Activated naive CD8-positive, alpha-beta T cell (primary cell): Measurements from ENCODE around the gene CD244.
"Not testable (repeated sequence)": the region's sequence is repeated elsewhere in the genome, so short reads cannot be mapped to it uniquely, and the experiment has no call there.

Source experiments
- H3K27ac Mint-ChIP-seq: one replicate; pipeline ENCODE4 v1.8.0; 2021; ENCODE audit warnings: mixed read lengths
- H3K27me3 Mint-ChIP-seq: one replicate; pipeline ENCODE4 v1.8.0; 2021; ENCODE audit warnings: mixed read lengths
- H3K36me3 Mint-ChIP-seq: one replicate; pipeline ENCODE4 v1.8.0; 2021; ENCODE audit warnings: mixed read lengths
- H3K4me1 Mint-ChIP-seq: one replicate; pipeline ENCODE4 v1.8.0; 2021; ENCODE audit warnings: low read depth, mixed read lengths
- H3K4me3 Mint-ChIP-seq: one replicate; pipeline ENCODE4 v1.8.0; 2021; ENCODE audit warnings: mild to moderate bottlenecking, mixed read lengths
- H3K9me3 Mint-ChIP-seq: one replicate; pipeline ENCODE4 v1.8.0; 2021; ENCODE audit warnings: low read depth, mixed read lengths

Gene CD244

GRCh38 chr1:160862203-160863060 is at the start of gene CD244:
Gene CD244, minus strand, starts transcription at chr1:160862887. Its CDS starts 210 bp downstream, at chr1:160862677.
- Mint-ChIP-seq H3K36me3 (peaks cover 3% of the 10 kb centered on the region), H3K27me3 (no peaks in the 10 kb centered on the region), H3K4me3 (no peak within 1 kb of the TSS), H3K9me3 (no peaks in the 10 kb centered on the region), H3K27ac (no peak within 1 kb of the TSS), H3K4me1 (peaks cover 23% of the 10 kb centered on the region)

- H3K36me3 Mint-ChIP-seq = no peaks in the 10 kb centered on the region
- H3K27ac Mint-ChIP-seq = no peak overlapping the region
Measured at GRCh38 chr1:160911925-160912324, 49.2 kb upstream of the CD244 start.

GRCh38 chr1:160911441-160911840 is 48.8 kb upstream of the CD244 start:
- Mint-ChIP-seq H3K36me3 (no peaks in the 10 kb centered on the region), H3K9me3 (no peaks in the 10 kb centered on the region), H3K4me3 (no peak overlapping the region), H3K27me3 (no peaks in the 10 kb centered on the region), H3K4me1 (no peaks in the 10 kb centered on the region), H3K27ac (no peak overlapping the region)

More at GRCh38 chr1:160911925-160912324, 49.2 kb upstream of the CD244 start:
- Mint-ChIP-seq H3K4me3 (no peak overlapping the region), H3K4me1 (no peaks in the 10 kb centered on the region), H3K27me3 (no peaks in the 10 kb centered on the region), H3K9me3 (no peaks in the 10 kb centered on the region)

- H3K27ac Mint-ChIP-seq = no peak overlapping the region
- H3K27me3 Mint-ChIP-seq = no peaks in the 10 kb centered on the region
- H3K36me3 Mint-ChIP-seq = no peaks in the 10 kb centered on the region
- no peaks in the 10 kb centered on the region for H3K9me3 Mint-ChIP-seq
- H3K4me3 Mint-ChIP-seq = no peak overlapping the region
- no peaks in the 10 kb centered on the region for H3K4me1 Mint-ChIP-seq
Measured at GRCh38 chr1:160910170-160910750, 47.6 kb upstream of the CD244 start.

GRCh38 chr1:160907976-160908375 is 45.3 kb upstream of the CD244 start:
- Mint-ChIP-seq H3K27me3 (no peaks in the 10 kb centered on the region), H3K9me3 (no peaks in the 10 kb centered on the region), H3K4me1 (no peaks in the 10 kb centered on the region), H3K27ac (no peak overlapping the region), H3K36me3 (no peaks in the 10 kb centered on the region), H3K4me3 (no peak overlapping the region)

- Mint-ChIP-seq H3K4me1 (no peaks in the 10 kb centered on the region), H3K27ac (no peak overlapping the region), H3K27me3 (no peaks in the 10 kb centered on the region), H3K36me3 (peaks cover 2% of the 10 kb centered on the region), H3K4me3 (no peak overlapping the region), H3K9me3 (no peaks in the 10 kb centered on the region)
Measured at GRCh38 chr1:160905617-160905989, 42.9 kb upstream of the CD244 start.

- Mint-ChIP-seq H3K4me3 (no peak overlapping the region), H3K27me3 (no peaks in the 10 kb centered on the region), H3K36me3 (peaks cover 2% of the 10 kb centered on the region), H3K9me3 (no peaks in the 10 kb centered on the region), H3K27ac (no peak overlapping the region), H3K4me1 (no peaks in the 10 kb centered on the region)
Measured at GRCh38 chr1:160904783-160905616, 42.3 kb upstream of the CD244 start.

- H3K4me1 Mint-ChIP-seq = not testable (repeated sequence)
Measured at GRCh38 chr1:160902251-160902650, 39.6 kb upstream of the CD244 start.

GRCh38 chr1:160901768-160902167 is 39.1 kb upstream of the CD244 start:
- Mint-ChIP-seq H3K9me3 (no peaks in the 10 kb centered on the region), H3K36me3 (peaks cover 2% of the 10 kb centered on the region), H3K4me3 (no peak overlapping the region), H3K27me3 (no peaks in the 10 kb centered on the region), H3K4me1 (no peaks in the 10 kb centered on the region), H3K27ac (no peak overlapping the region)

More at GRCh38 chr1:160902251-160902650, 39.6 kb upstream of the CD244 start:
- H3K36me3 Mint-ChIP-seq, H3K9me3 Mint-ChIP-seq, H3K4me3 Mint-ChIP-seq, H3K27me3 Mint-ChIP-seq, H3K27ac Mint-ChIP-seq: not testable (repeated sequence)

GRCh38 chr1:160900683-160901082 is 38.0 kb upstream of the CD244 start:
- not testable (repeated sequence) for H3K4me3 Mint-ChIP-seq, H3K36me3 Mint-ChIP-seq, H3K27me3 Mint-ChIP-seq, H3K4me1 Mint-ChIP-seq, H3K9me3 Mint-ChIP-seq, H3K27ac Mint-ChIP-seq

GRCh38 chr1:160894368-160895135 is 31.9 kb upstream of the CD244 start:
- H3K36me3 Mint-ChIP-seq, H3K27me3 Mint-ChIP-seq, H3K4me3 Mint-ChIP-seq, H3K9me3 Mint-ChIP-seq, H3K27ac Mint-ChIP-seq, H3K4me1 Mint-ChIP-seq: not testable (repeated sequence)

GRCh38 chr1:160891474-160891873 is 28.8 kb upstream of the CD244 start:
- Mint-ChIP-seq H3K27me3 (peaks cover 2% of the 10 kb centered on the region), H3K4me1 (no peaks in the 10 kb centered on the region), H3K36me3 (peaks cover 2% of the 10 kb centered on the region), H3K9me3 (no peaks in the 10 kb centered on the region), H3K4me3 (no peak overlapping the region), H3K27ac (no peak overlapping the region)

GRCh38 chr1:160888926-160889325 is 26.2 kb upstream of the CD244 start:
- H3K27me3 Mint-ChIP-seq = peaks cover 2% of the 10 kb centered on the region
- H3K4me1 Mint-ChIP-seq = no peaks in the 10 kb centered on the region
- H3K36me3 Mint-ChIP-seq = peaks cover 2% of the 10 kb centered on the region
- no peaks in the 10 kb centered on the region for H3K9me3 Mint-ChIP-seq
- H3K4me3 Mint-ChIP-seq = no peak overlapping the region
- no peak overlapping the region for H3K27ac Mint-ChIP-seq

- H3K36me3 Mint-ChIP-seq = peaks cover 2% of the 10 kb centered on the region
- no peak overlapping the region for H3K4me3 Mint-ChIP-seq
- no peak overlapping the region for H3K27ac Mint-ChIP-seq
- no peaks in the 10 kb centered on the region for H3K9me3 Mint-ChIP-seq
- H3K27me3 Mint-ChIP-seq = peaks cover 2% of the 10 kb centered on the region
- H3K4me1 Mint-ChIP-seq = no peaks in the 10 kb centered on the region
Measured at GRCh38 chr1:160887071-160887470, 24.4 kb upstream of the CD244 start.
